HEK293 (cell line): Measurements from ENCODE around the gene PPIL6.

Experiments
- BCL11A ChIP-seq: fragments of 450-650 bp; formaldehyde crosslinking; IDR thresholded peaks from 2 replicates; pipeline ENCODE4 v1.5.1; 2016; ENCODE audit warnings: low read depth, missing biosample characterization, missing genetic modification characterization
- HOXA7 ChIP-seq: sonication (generic); formaldehyde crosslinking; IDR thresholded peaks from 2 replicates; pipeline ENCODE4 v1.8.1; 2022; ENCODE audit warnings: missing genetic modification reagents, borderline replicate concordance
- KLF16 ChIP-seq: fragments of 450-650 bp; formaldehyde crosslinking; IDR thresholded peaks from 2 replicates; pipeline ENCODE4 v1.5.1; 2017; ENCODE audit warnings: missing biosample characterization, missing genetic modification characterization
- OVOL3 ChIP-seq: fragments of 450-650 bp; formaldehyde crosslinking; IDR thresholded peaks from 2 replicates; pipeline ENCODE4 v1.5.1; 2016; ENCODE audit warnings: missing biosample characterization, missing genetic modification characterization
- RBAK ChIP-seq: fragments of 450-650 bp; formaldehyde crosslinking; IDR thresholded peaks from 2 replicates; pipeline ENCODE4 v1.5.1; 2016; ENCODE audit warnings: missing biosample characterization, missing genetic modification characterization
- TCF7L2 ChIP-seq: IDR thresholded peaks from 2 replicates; pipeline ENCODE4 v1.6.1; 2011; ENCODE audit warnings: low read depth, mild to moderate bottlenecking, inconsistent platforms, low read length, moderate library complexity, borderline replicate concordance
- YY2 ChIP-seq: fragments of 450-650 bp; formaldehyde crosslinking; IDR thresholded peaks from 2 replicates; pipeline ENCODE4 v1.5.1; 2016; ENCODE audit warnings: missing biosample characterization, missing genetic modification characterization
- ZBTB11 ChIP-seq: fragments of 450-650 bp; formaldehyde crosslinking; conservative IDR thresholded peaks from 2 replicates; pipeline ENCODE4 v1.5.1; 2016; ENCODE audit warnings: low read depth, missing biosample characterization, missing genetic modification characterization
- ZNF140 ChIP-seq: fragments of 450-650 bp; formaldehyde crosslinking; IDR thresholded peaks from 2 replicates; pipeline ENCODE4 v1.5.1; 2016; ENCODE audit warnings: missing biosample characterization, missing genetic modification characterization
- ZNF175 ChIP-seq: fragments of 450-650 bp; formaldehyde crosslinking; IDR thresholded peaks from 2 replicates; pipeline ENCODE4 v1.5.1; 2016; ENCODE audit warnings: missing biosample characterization, missing genetic modification characterization
- ZNF223 ChIP-seq: fragments of 450-650 bp; formaldehyde crosslinking; IDR thresholded peaks from 2 replicates; pipeline ENCODE4 v1.5.1; 2016; ENCODE audit warnings: missing biosample characterization, missing genetic modification characterization
- ZNF274 ChIP-seq, 2 experiments: fragments of 200-500 bp in 1 of 2; fragments of 450-650 bp in 1 of 2; sonication (Bioruptor generic) in 1 of 2; formaldehyde crosslinking in 1 of 2; IDR thresholded peaks; 2 replicates each; pipeline versions ENCODE4 v1.5.1 to v1.6.1; 2014 to 2016; ENCODE audit warnings: borderline replicate concordance in 1 of 2, inconsistent platforms in 1 of 2, low read length in 1 of 2, missing biosample characterization in 1 of 2, missing genetic modification characterization in 1 of 2
- ZNF354C ChIP-seq: fragments of 450-650 bp; formaldehyde crosslinking; IDR thresholded peaks from 2 replicates; pipeline ENCODE4 v1.5.1; 2016; ENCODE audit warnings: missing biosample characterization, missing genetic modification characterization, low read depth, borderline replicate concordance
- ZNF391 ChIP-seq: fragments of 450-650 bp; formaldehyde crosslinking; IDR thresholded peaks from 2 replicates; pipeline ENCODE4 v1.5.1; 2016; ENCODE audit warnings: low read depth, missing biosample characterization, missing genetic modification characterization, borderline replicate concordance
- ZNF398 ChIP-seq: fragments of 450-650 bp; formaldehyde crosslinking; IDR thresholded peaks from 2 replicates; pipeline ENCODE4 v1.5.1; 2017; ENCODE audit warnings: missing biosample characterization, missing genetic modification characterization
- ZNF580 ChIP-seq: fragments of 450-650 bp; formaldehyde crosslinking; IDR thresholded peaks from 2 replicates; pipeline ENCODE4 v1.5.1; 2016; ENCODE audit warnings: missing biosample characterization, missing genetic modification characterization
- ZNF677 ChIP-seq: fragments of 450-650 bp; IDR thresholded peaks from 2 replicates; pipeline ENCODE4 v1.5.0; 2018; ENCODE audit warnings: missing biosample characterization, mild to moderate bottlenecking, missing genetic modification characterization, moderate library complexity
- ZNF747 ChIP-seq: fragments of 450-650 bp; formaldehyde crosslinking; IDR thresholded peaks from 2 replicates; pipeline ENCODE4 v1.5.1; 2016; ENCODE audit warnings: missing biosample characterization, missing genetic modification characterization
- ZSCAN5A ChIP-seq: fragments of 450-650 bp; formaldehyde crosslinking; IDR thresholded peaks from 2 replicates; pipeline ENCODE4 v1.5.1; 2016; ENCODE audit warnings: missing biosample characterization, missing genetic modification characterization
- TF ChIP-seq, protein P1 (sequence below): IDR thresholded peaks from 2 replicates; pipeline ENCODE4 v1.6.1; 2011; ENCODE audit warnings: mild to moderate bottlenecking, low read depth, low read length, borderline replicate concordance
- TF ChIP-seq, protein P2 (sequence below): fragments of 450-650 bp; formaldehyde crosslinking; IDR thresholded peaks from 2 replicates; pipeline ENCODE4 v1.5.1; 2016; ENCODE audit warnings: missing biosample characterization, missing genetic modification characterization, borderline replicate concordance
- TF ChIP-seq, protein P3 (sequence below): fragments of 450-650 bp; formaldehyde crosslinking; IDR thresholded peaks from 2 replicates; pipeline ENCODE4 v1.5.1; 2016; ENCODE audit warnings: missing biosample characterization, missing genetic modification characterization

Gene PPIL6

GRCh38 chr6:109440331-109441068 lies at the start of gene PPIL6, which contains the start of gene SMPD2 (continued):
- TF ChIP-seq OVOL3 (tag by site-specific recombination) (no peak), ZNF580 (tag by site-specific recombination) (no peak), BCL11A (tag by site-specific recombination) (no peak), ZBTB11 (tag by site-specific recombination) (0 out of 2 replicates have a peak, but pooled peaks have one; percentile 26), TCF7L2 (no peak), ZNF747 (no peak), ZNF398 (tag by site-specific recombination) (0 out of 2 replicates have a peak, but pooled peaks have one; percentile 27), ZNF391 (tag by site-specific recombination) (peak; percentile 32; the same call in 1 of the 2 replicates), ZNF274 (IDR thresholded peaks at IDR 0.05; ENCODE audit: low read length) (no peak), ZNF274 (tag by site-specific recombination; IDR thresholded peaks at IDR 0.05; ENCODE audit: borderline replicate concordance) (no peak), ZNF140 (tag by site-specific recombination) (no peak), RBAK (tag by site-specific recombination) (no peak), KLF16 (peak; percentile 52; the same call in 1 of the 2 replicates), YY2 (tag by site-specific recombination) (peak; percentile 44; the same call in 1 of the 2 replicates), ZSCAN5A (tag by site-specific recombination) (peak; percentile 70; the same call in 1 of the 2 replicates), HOXA7 (no peak), ZNF223 (tag by site-specific recombination) (no peak), ZNF677 (tag by site-specific recombination) (no peak), ZNF175 (tag by site-specific recombination) (no peak), ZNF354C (tag by site-specific recombination) (no peak)
- TF ChIP-seq, protein P1, sequence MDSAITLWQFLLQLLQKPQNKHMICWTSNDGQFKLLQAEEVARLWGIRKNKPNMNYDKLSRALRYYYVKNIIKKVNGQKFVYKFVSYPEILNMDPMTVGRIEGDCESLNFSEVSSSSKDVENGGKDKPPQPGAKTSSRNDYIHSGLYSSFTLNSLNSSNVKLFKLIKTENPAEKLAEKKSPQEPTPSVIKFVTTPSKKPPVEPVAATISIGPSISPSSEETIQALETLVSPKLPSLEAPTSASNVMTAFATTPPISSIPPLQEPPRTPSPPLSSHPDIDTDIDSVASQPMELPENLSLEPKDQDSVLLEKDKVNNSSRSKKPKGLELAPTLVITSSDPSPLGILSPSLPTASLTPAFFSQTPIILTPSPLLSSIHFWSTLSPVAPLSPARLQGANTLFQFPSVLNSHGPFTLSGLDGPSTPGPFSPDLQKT: no peak
- TF ChIP-seq, protein P2, sequence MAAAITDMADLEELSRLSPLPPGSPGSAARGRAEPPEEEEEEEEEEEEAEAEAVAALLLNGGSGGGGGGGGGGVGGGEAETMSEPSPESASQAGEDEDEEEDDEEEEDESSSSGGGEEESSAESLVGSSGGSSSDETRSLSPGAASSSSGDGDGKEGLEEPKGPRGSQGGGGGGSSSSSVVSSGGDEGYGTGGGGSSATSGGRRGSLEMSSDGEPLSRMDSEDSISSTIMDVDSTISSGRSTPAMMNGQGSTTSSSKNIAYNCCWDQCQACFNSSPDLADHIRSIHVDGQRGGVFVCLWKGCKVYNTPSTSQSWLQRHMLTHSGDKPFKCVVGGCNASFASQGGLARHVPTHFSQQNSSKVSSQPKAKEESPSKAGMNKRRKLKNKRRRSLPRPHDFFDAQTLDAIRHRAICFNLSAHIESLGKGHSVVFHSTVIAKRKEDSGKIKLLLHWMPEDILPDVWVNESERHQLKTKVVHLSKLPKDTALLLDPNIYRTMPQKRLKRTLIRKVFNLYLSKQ (tag by site-specific recombination): no peak
- TF ChIP-seq, protein P3, sequence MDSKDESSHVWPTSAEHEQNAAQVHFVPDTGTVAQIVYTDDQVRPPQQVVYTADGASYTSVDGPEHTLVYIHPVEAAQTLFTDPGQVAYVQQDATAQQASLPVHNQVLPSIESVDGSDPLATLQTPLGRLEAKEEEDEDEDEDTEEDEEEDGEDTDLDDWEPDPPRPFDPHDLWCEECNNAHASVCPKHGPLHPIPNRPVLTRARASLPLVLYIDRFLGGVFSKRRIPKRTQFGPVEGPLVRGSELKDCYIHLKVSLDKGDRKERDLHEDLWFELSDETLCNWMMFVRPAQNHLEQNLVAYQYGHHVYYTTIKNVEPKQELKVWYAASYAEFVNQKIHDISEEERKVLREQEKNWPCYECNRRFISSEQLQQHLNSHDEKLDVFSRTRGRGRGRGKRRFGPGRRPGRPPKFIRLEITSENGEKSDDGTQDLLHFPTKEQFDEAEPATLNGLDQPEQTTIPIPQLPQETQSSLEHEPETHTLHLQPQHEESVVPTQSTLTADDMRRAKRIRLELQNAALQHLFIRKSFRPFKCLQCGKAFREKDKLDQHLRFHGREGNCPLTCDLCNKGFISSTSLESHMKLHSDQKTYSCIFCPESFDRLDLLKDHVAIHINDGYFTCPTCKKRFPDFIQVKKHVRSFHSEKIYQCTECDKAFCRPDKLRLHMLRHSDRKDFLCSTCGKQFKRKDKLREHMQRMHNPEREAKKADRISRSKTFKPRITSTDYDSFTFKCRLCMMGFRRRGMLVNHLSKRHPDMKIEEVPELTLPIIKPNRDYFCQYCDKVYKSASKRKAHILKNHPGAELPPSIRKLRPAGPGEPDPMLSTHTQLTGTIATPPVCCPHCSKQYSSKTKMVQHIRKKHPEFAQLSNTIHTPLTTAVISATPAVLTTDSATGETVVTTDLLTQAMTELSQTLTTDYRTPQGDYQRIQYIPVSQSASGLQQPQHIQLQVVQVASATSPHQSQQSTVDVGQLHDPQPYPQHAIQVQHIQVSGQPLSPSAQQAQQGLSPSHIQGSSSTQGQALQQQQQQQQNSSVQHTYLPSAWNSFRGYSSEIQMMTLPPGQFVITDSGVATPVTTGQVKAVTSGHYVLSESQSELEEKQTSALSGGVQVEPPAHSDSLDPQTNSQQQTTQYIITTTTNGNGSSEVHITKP (tag by site-specific recombination): peak; percentile 86
